22Rv1 (cell line): ENCODE measurements around the gene PYDC2.

ENCODE experiments used
- H3K27ac ChIP-seq: fragments of 450-650 bp; 2 replicates; pipeline ENCODE4 v1.5.1; 2017
- CTCF ChIP-seq: fragments of 450-650 bp; IDR thresholded peaks from 2 replicates; pipeline ENCODE4 v1.5.1; 2017; ENCODE audit warnings: mild to moderate bottlenecking
- ZFX ChIP-seq: fragments of 450-650 bp; IDR thresholded peaks from 2 replicates; pipeline ENCODE4 v1.6.1; 2017; ENCODE audit warnings: antibody characterized with exemption, borderline replicate concordance

PYDC2 gene

GRCh38 chr3:191424881-191425280 lies 36.1 kb upstream of the PYDC2 start:
- TF ChIP-seq ZFX (no peak), CTCF (no peak)
- no peak overlapping the region for H3K27ac ChIP-seq

- no peak overlapping the region for H3K27ac ChIP-seq
- no peak for TF ChIP-seq ZFX
- TF ChIP-seq CTCF, result no peak
Observed at GRCh38 chr3:191425322-191425734, 35.6 kb upstream of the PYDC2 start.

GRCh38 chr3:191426311-191426710 lies 34.7 kb upstream of the PYDC2 start:
- no peak overlapping the region for H3K27ac ChIP-seq
- TF ChIP-seq CTCF (no peak), ZFX (no peak)

GRCh38 chr3:191428177-191428576 lies 32.8 kb upstream of the PYDC2 start:
- TF ChIP-seq CTCF, result no peak
- no peak for TF ChIP-seq ZFX
- no peak overlapping the region for H3K27ac ChIP-seq

GRCh38 chr3:191430103-191430502 lies 30.9 kb upstream of the PYDC2 start:
- TF ChIP-seq ZFX (no peak), CTCF (no peak)
- H3K27ac ChIP-seq, result no peak overlapping the region

GRCh38 chr3:191431160-191431822 lies 29.7 kb upstream of the PYDC2 start:
- no peak for TF ChIP-seq CTCF
- TF ChIP-seq ZFX, result no peak
- H3K27ac ChIP-seq, result no peak overlapping the region

GRCh38 chr3:191432162-191432561 lies 28.8 kb upstream of the PYDC2 start:
- TF ChIP-seq CTCF (no peak), ZFX (no peak)
- no peak overlapping the region for H3K27ac ChIP-seq
